Measurements from ENCODE around the gene EXOC4. TPM values are rescaled to one million over a fixed set of nuclear protein-coding genes. Genes with fewer than 3 reads are reported as not detected.

Gene EXOC4
- total and polyA plus RNA-seq, 2 donors from 2014 or later: 22.8 to 78.7 TPM

- H3K9ac ChIP-seq (ENCODE audit: low read length in 3 of 3): no peak overlapping the region
- FAIRE-seq (no peak), DNase-seq (no peak)
- H3K27me3 ChIP-seq (ENCODE audit: control insufficient read depth, insufficient read depth, low read length): no peaks in the 10 kb centered on the region
- intact Hi-C loops (cut with DNase I): no loop called here
- H3K27ac ChIP-seq (ENCODE audit: low read depth in 2 of 2, low read length in 2 of 2): no peak overlapping the region
- H3K4me3 ChIP-seq (ENCODE audit: low read length in 3 of 3): no peak overlapping the region
- TF ChIP-seq CTCF (IDR thresholded peaks at IDR 0.05; ENCODE audit: borderline replicate concordance, extremely low read depth, insufficient read depth): no peak
- no peaks in the 10 kb centered on the region for H3K36me3 ChIP-seq (ENCODE audit: control insufficient read depth in 2 of 3, insufficient read depth in 3 of 3, low read length in 3 of 3)
- no peaks in the 10 kb centered on the region for H3K9me3 ChIP-seq (ENCODE audit: control insufficient read depth in 2 of 3, insufficient read depth in 1 of 3, low read length in 3 of 3)
- no peaks in the 10 kb centered on the region for H3K4me1 ChIP-seq (ENCODE audit: control insufficient read depth in 2 of 3, insufficient read depth in 2 of 3, low read depth in 1 of 3, low read length in 3 of 3)
Observed at GRCh38 chr7:133511252-133511651, 258.4 kb downstream of the EXOC4 start.

- Histone ChIP-seq H3K9ac (ENCODE audit: low read length in 3 of 3) (no peak overlapping the region), H3K4me1 (ENCODE audit: control insufficient read depth in 2 of 3, insufficient read depth in 2 of 3, low read depth in 1 of 3, low read length in 3 of 3) (no peaks in the 10 kb centered on the region), H3K27ac (ENCODE audit: low read depth in 2 of 2, low read length in 2 of 2) (no peak overlapping the region), H3K27me3 (ENCODE audit: control insufficient read depth, insufficient read depth, low read length) (no peaks in the 10 kb centered on the region), H3K4me3 (ENCODE audit: low read length in 3 of 3) (no peak overlapping the region), H3K9me3 (ENCODE audit: control insufficient read depth in 2 of 3, insufficient read depth in 1 of 3, low read length in 3 of 3) (no peaks in the 10 kb centered on the region), H3K36me3 (ENCODE audit: control insufficient read depth in 2 of 3, insufficient read depth in 3 of 3, low read length in 3 of 3) (no peaks in the 10 kb centered on the region)
- intact Hi-C loops (cut with DNase I): no loop called here
- FAIRE-seq (no peak), DNase-seq (no peak)
- no peak for TF ChIP-seq CTCF (IDR thresholded peaks at IDR 0.05; ENCODE audit: borderline replicate concordance, extremely low read depth, insufficient read depth)
Observed at GRCh38 chr7:133511708-133512107, 258.8 kb downstream of the EXOC4 start.

- TF ChIP-seq CTCF (IDR thresholded peaks at IDR 0.05; ENCODE audit: borderline replicate concordance, extremely low read depth, insufficient read depth): no peak
- Histone ChIP-seq H3K4me3 (ENCODE audit: low read length in 3 of 3) (no peak overlapping the region), H3K9ac (ENCODE audit: low read length in 3 of 3) (no peak overlapping the region), H3K27me3 (ENCODE audit: control insufficient read depth, insufficient read depth, low read length) (no peaks in the 10 kb centered on the region), H3K4me1 (ENCODE audit: control insufficient read depth in 2 of 3, insufficient read depth in 2 of 3, low read depth in 1 of 3, low read length in 3 of 3) (no peaks in the 10 kb centered on the region), H3K9me3 (ENCODE audit: control insufficient read depth in 2 of 3, insufficient read depth in 1 of 3, low read length in 3 of 3) (no peaks in the 10 kb centered on the region), H3K36me3 (ENCODE audit: control insufficient read depth in 2 of 3, insufficient read depth in 3 of 3, low read length in 3 of 3) (no peaks in the 10 kb centered on the region), H3K27ac (ENCODE audit: low read depth in 2 of 2, low read length in 2 of 2) (no peak overlapping the region)
- FAIRE-seq (no peak), DNase-seq (no peak)
- intact Hi-C loops (cut with DNase I): no loop called here
Observed at GRCh38 chr7:133512560-133512959, 259.7 kb downstream of the EXOC4 start.

- intact Hi-C loops (cut with DNase I): no loop called here
- Histone ChIP-seq H3K36me3 (ENCODE audit: control insufficient read depth in 2 of 3, insufficient read depth in 3 of 3, low read length in 3 of 3) (no peaks in the 10 kb centered on the region), H3K9me3 (ENCODE audit: control insufficient read depth in 2 of 3, insufficient read depth in 1 of 3, low read length in 3 of 3) (no peaks in the 10 kb centered on the region), H3K27me3 (ENCODE audit: control insufficient read depth, insufficient read depth, low read length) (no peaks in the 10 kb centered on the region), H3K27ac (ENCODE audit: low read depth in 2 of 2, low read length in 2 of 2) (no peak overlapping the region), H3K4me3 (ENCODE audit: low read length in 3 of 3) (no peak overlapping the region), H3K4me1 (ENCODE audit: control insufficient read depth in 2 of 3, insufficient read depth in 2 of 3, low read depth in 1 of 3, low read length in 3 of 3) (no peaks in the 10 kb centered on the region), H3K9ac (ENCODE audit: low read length in 3 of 3) (no peak overlapping the region)
- TF ChIP-seq CTCF (IDR thresholded peaks at IDR 0.05; ENCODE audit: borderline replicate concordance, extremely low read depth, insufficient read depth): no peak
- FAIRE-seq (no peak), DNase-seq (no peak)
Observed at GRCh38 chr7:133513608-133514007, 260.7 kb downstream of the EXOC4 start.

Data from kidney (tissue), 14 donors.